SH-SY5Y (cell line): ENCODE measurements around the gene MOB1B.

Experiments used
- GATA2 ChIP-seq: IDR thresholded peaks from 2 replicates; pipeline ENCODE4 v1.6.1; 2011; ENCODE audit warnings: mild to moderate bottlenecking, low read depth, low read length
- GATA3 ChIP-seq: IDR thresholded peaks from 2 replicates; pipeline ENCODE4 v1.6.1; 2011; ENCODE audit warnings: low read depth, mild to moderate bottlenecking, low read length, moderate library complexity

DNA sequence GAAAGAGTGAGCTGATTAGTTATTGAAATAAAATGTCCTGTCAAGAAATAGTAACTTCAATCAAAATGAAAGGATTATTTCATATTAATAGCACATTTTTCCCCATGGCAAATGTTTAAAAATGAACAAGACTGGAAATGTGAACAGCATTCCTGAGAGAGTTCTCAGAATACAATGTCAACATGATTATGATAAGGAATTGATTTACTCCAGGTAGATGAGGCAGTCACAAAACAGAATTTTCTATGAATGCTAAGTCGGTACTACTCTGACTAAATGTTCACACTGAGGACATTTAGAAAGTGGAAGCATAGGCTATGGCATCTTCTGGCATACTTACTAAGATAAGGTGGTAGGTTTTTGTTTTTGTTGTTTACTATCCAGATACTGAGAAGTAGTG lies 43.1 kb upstream of the MOB1B start:
- no peak for TF ChIP-seq GATA2
- no peak for TF ChIP-seq GATA3
